Ovary (tissue), 9 donors: ENCODE data around the gene FSTL5. TPM values are rescaled to one million over a fixed set of nuclear protein-coding genes. Genes with fewer than 3 reads are reported as not detected.

ENCODE experiments used
- DNase-seq, 5 donors: peaks; one replicate each; pipeline ENCODE4 v3.0.0-alpha.2; 2019 to 2020
- H3K27ac ChIP-seq, 2 donors: fragments of 200-600 bp; one replicate each; pipeline versions ENCODE4 v1.5.1 to v1.8.0; 2019 to 2022
- H3K27me3 ChIP-seq: fragments of 200-600 bp; one replicate; pipeline ENCODE4 v1.8.0; 2022
- H3K36me3 ChIP-seq: fragments of 200-600 bp; sonication (generic); one replicate; pipeline ENCODE4 v1.5.1; 2019
- H3K4me1 ChIP-seq: one replicate; pipeline ENCODE4 v1.8.1; 2013; ENCODE audit warnings: mild to moderate bottlenecking, moderate library complexity; ENCODE audit not compliant: insufficient read depth
- H3K4me3 ChIP-seq: fragments of 200-600 bp; sonication (generic); one replicate; pipeline ENCODE4 v1.5.1; 2017
- H3K9me3 ChIP-seq, 2 donors: fragments of 200-600 bp in 1 of 2; sonication (generic) in 1 of 2; one replicate each; pipeline versions ENCODE4 v1.5.1 to v1.8.1; 2013 to 2019; ENCODE audit warnings: mild to moderate bottlenecking in 1 of 2, moderate library complexity in 1 of 2
- CTCF ChIP-seq, 3 donors: fragments of 450-650 bp in 2 of 3; fragments of 200-600 bp in 1 of 3; IDR thresholded peaks; one replicate each; pipeline versions ENCODE4 v1.5.1 to v1.8.0; 2016 to 2022; ENCODE audit warnings: antibody characterized with exemption in 3 of 3, mild to moderate bottlenecking in 1 of 3
- EP300 ChIP-seq: sonication (generic); formaldehyde crosslinking; IDR thresholded peaks from one replicate; pipeline ENCODE4 v1.6.1; 2017; ENCODE audit warnings: antibody characterized with exemption
- POLR2A ChIP-seq: fragments of 450-650 bp; IDR thresholded peaks from one replicate; pipeline ENCODE4 v1.6.1; 2017; ENCODE audit warnings: antibody characterized with exemption, mild to moderate bottlenecking, moderate library complexity
- WGBS, 3 donors: extraction: QIAGEN DNeasy Blood & Tissue Kit in 1 of 3; methylation state at CpG; one replicate each; pipeline versions ENCODE4 v1.1.5 to v1.1.7; 2013 to 2017; 5-methylcytosine and 5-hydroxymethylcytosine counted together
- intact Hi-C, 4 donors: fragments of 100-400 bp; cut with DNase I; formaldehyde crosslinking; loops; one replicate each; pipeline versions ENCODE4 v1.11.0 to v1.15.1; 2022 to 2023
- polyA plus RNA-seq, 2 donors: library from polyadenylated mRNA; stranded (reverse); fragments of 200-250 nt in 1 of 2; fragments of 350-450 nt in 1 of 2; fragmentation: Illumina TruSeq in 1 of 2; extraction: RNeasy Lipid Tissue Mini Kit (QIAGEN cat#74804) in 1 of 2; gene quantifications; one replicate each; pipeline ENCODE4 v1.2.3, GENCODE V29; 2013 to 2014
- total RNA-seq, 7 donors: library from RNA; depleted of rRNA in 2 of 7; stranded (reverse); fragments of >200 nt in 2 of 7; fragmentation: NEBNext Ultra II Directional in 3 of 7; extraction: Animal tissue kit (Norgen Biotek cat#: 25700) in 3 of 7; gene quantifications; one replicate each; pipeline versions ENCODE4 v1.1.0 to v1.2.4, GENCODE V29; 2016 to 2023
- donor health status: DM: no; HTN: no; CAD: no; lungs with moderate emphysema.
- donor health status: DM: no; HTN: no; CAD: no.
- donor health status: Bipolar disorder and iron deficiency.
- donor health status: DM: yes; HTN: yes; CAD: no.
- donor health status: DM: no; HTN: no; CAD: no.
- donor health status: DM: yes; HTN: yes; CAD: no.

FSTL5 gene
- total and polyA plus RNA-seq, 9 donors, result 0.05 TPM; not detected in 8

- intact Hi-C loops, result no loop called here
- TF ChIP-seq EP300, result no peak
- no peak for TF ChIP-seq CTCF (IDR thresholded peaks at IDR 0.05)
- no peak for TF ChIP-seq POLR2A
These were observed 270.8 kb downstream of the FSTL5 start for GRCh38 chr4:161892951-161893350.

GRCh38 chr4:161883157-161883556 is 280.6 kb downstream of the FSTL5 start:
- TF ChIP-seq CTCF (IDR thresholded peaks at IDR 0.05) (no peak), POLR2A (no peak), EP300 (no peak)
- H3K27ac ChIP-seq, result no peak overlapping the region
- no peaks in the 10 kb centered on the region for H3K4me1 ChIP-seq
- DNase-seq, result no peak
- intact Hi-C loops, result no loop called here
- WGBS, 3 donors, result 21 to 42% (median 28%) methylated on average over 4 of the region's 4 CpGs
- H3K27me3 ChIP-seq, result no peaks in the 10 kb centered on the region
- H3K36me3 ChIP-seq, result no peaks in the 10 kb centered on the region
- H3K9me3 ChIP-seq, result no peaks in the 10 kb centered on the region
- H3K4me3 ChIP-seq, result no peak overlapping the region

More at GRCh38 chr4:161892951-161893350, 270.8 kb downstream of the FSTL5 start:
- DNase-seq, result no peak
- Histone ChIP-seq H3K9me3 (no peaks in the 10 kb centered on the region), H3K4me1 (no peaks in the 10 kb centered on the region), H3K4me3 (no peak overlapping the region), H3K36me3 (no peaks in the 10 kb centered on the region), H3K27ac (no peak overlapping the region), H3K27me3 (no peaks in the 10 kb centered on the region)

- no peak overlapping the region for H3K27ac ChIP-seq
- TF ChIP-seq EP300, result no peak
- TF ChIP-seq CTCF (IDR thresholded peaks at IDR 0.05), result no peak
- TF ChIP-seq POLR2A, result no peak
- H3K4me1 ChIP-seq, result no peaks in the 10 kb centered on the region
- no peaks in the 10 kb centered on the region for H3K36me3 ChIP-seq
- DNase-seq, result no peak
- intact Hi-C loops, result no loop called here
- no peaks in the 10 kb centered on the region for H3K9me3 ChIP-seq
- H3K27me3 ChIP-seq, result no peaks in the 10 kb centered on the region
- H3K4me3 ChIP-seq, result no peak overlapping the region
- WGBS, 3 donors, result 72 to 73% (median 72%) methylated on average over 4 of the region's 4 CpGs
These were observed 282.4 kb downstream of the FSTL5 start for GRCh38 chr4:161881370-161881769.

DNA sequence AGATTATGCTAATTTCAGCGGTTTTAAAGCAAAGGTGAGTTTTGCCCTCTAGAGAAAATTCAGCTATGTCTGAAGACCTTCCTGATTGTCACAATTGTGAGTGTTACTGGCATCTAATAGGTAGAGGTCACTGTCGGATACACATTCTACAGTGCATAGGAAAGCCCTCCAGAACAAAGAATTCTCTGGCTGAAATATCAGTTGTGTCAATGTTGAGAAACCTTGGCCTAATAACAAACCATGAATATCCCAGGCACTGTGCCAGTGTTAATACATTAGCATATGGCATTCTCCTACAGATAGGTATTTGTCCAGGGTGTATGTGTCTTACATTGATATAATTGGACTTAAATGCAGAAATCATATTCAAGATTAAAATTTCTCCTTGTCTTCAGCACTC is 294.3 kb downstream of the FSTL5 start:
- no peak for DNase-seq
- Histone ChIP-seq H3K4me1 (no peaks in the 10 kb centered on the region), H3K4me3 (no peak overlapping the region), H3K36me3 (no peaks in the 10 kb centered on the region), H3K9me3 (no peaks in the 10 kb centered on the region), H3K27me3 (no peaks in the 10 kb centered on the region), H3K27ac (no peak overlapping the region)
- no peak for TF ChIP-seq POLR2A
- no peak for TF ChIP-seq EP300
- TF ChIP-seq CTCF (IDR thresholded peaks at IDR 0.05), result no peak
- WGBS, 3 donors, result 73 to 85% (median 80%) methylated on average over 2 of the region's 2 CpGs
- intact Hi-C loops, result no loop called here
